HepG2 (cell line): ENCODE results near the gene ACTR1A. TPM values are rescaled to one million over a fixed set of nuclear protein-coding genes. Genes with fewer than 3 reads are reported as not detected.

Source experiments
- ATAC-seq: fragments of 200-7000 bp; cut with Tn5 transposase; 3 replicates; pipeline ENCODE4 v1.9.1; 2020; ENCODE audit warnings: mild to moderate bottlenecking, moderate library complexity
- BruUV-seq: library from RNA; stranded (reverse); fragments of 400-500 nt; replicated peaks from 2 replicates; lab custom pipeline; 2021; lab: Mats Ljungman, UMichigan
- CTCF ChIA-PET: fragments of 300-600 bp; formaldehyde crosslinking; extraction: SDS; loops from one replicate; lab custom pipeline; 2021; ENCODE audit warnings: low total read pairs, inconsistent platforms, low intra/inter-chr PET ratio; lab: Yijun Ruan, JAX
- POLR2A ChIA-PET: fragments of 350-600 bp; sonication (Branson Sonifier 250); formaldehyde crosslinking; loops from one replicate; lab custom pipeline; 2020; ENCODE audit warnings: antibody characterized with exemption, inconsistent platforms; lab: Yijun Ruan, JAX
- DNase-seq: peaks from one replicate; pipeline ENCODE4 v3.0.0-alpha.2; 2015; ENCODE audit warnings: low spot score
- FAIRE-seq: peaks from 3 replicates; lab custom pipeline; 2011; peaks lifted over from hg19 to GRCh38; lab: Jason Lieb, UNC
- H2AFZ ChIP-seq: one replicate; pipeline ENCODE4 v1.6.1; 2011; ENCODE audit warnings: low read length, inconsistent platforms
- H3K27ac ChIP-seq: fragments of 300-600 bp; 3 replicates; pipeline ENCODE4 v1.8.0; 2011; ENCODE audit warnings: mixed run types, mild to moderate bottlenecking, mixed read lengths, low read length, inconsistent platforms; ENCODE audit not compliant: insufficient read depth; ENCODE audit errors: extremely low read length
- H3K27me3 ChIP-seq, 2 experiments: fragments of 200-600 bp in 1 of 2; 2 replicates in 1 of 2; 3 replicates in 1 of 2; pipeline versions ENCODE4 v1.6.0 to v1.8.0; 2011; ENCODE audit warnings: low read length in 2 of 2, mild to moderate bottlenecking in 2 of 2, moderate library complexity in 2 of 2, inconsistent platforms in 1 of 2; ENCODE audit not compliant: insufficient read depth in 2 of 2, control insufficient read depth in 1 of 2
- H3K36me3 ChIP-seq, 2 experiments: fragments of 200-600 bp in 1 of 2; replicated peaks in 1 of 2; 2 replicates in 1 of 2; 3 replicates in 1 of 2; pipeline versions ENCODE4 v1.5.1 to v1.8.0; 2011; ENCODE audit warnings: low read length in 2 of 2, inconsistent platforms in 1 of 2; ENCODE audit not compliant: insufficient read depth in 2 of 2, control insufficient read depth in 1 of 2
- H3K4me1 ChIP-seq: 2 replicates; pipeline ENCODE4 v1.5.1; 2012; ENCODE audit warnings: low read length, inconsistent platforms; ENCODE audit not compliant: insufficient read depth
- H3K4me2 ChIP-seq: 2 replicates; pipeline ENCODE4 v1.6.0; 2011; ENCODE audit warnings: low read depth, low read length, inconsistent platforms
- H3K4me3 ChIP-seq, 3 experiments: fragments of 200-600 bp in 1 of 3; sonication (generic), shearing (Covaris generic) in 1 of 3; replicated peaks in 1 of 3; 2 replicates each; pipeline ENCODE4 v1.5.1; 2011 to 2016; ENCODE audit warnings: low read length in 3 of 3, inconsistent platforms in 2 of 3, low read depth in 2 of 3, mild to moderate bottlenecking in 2 of 3, control low read depth in 1 of 3, mixed read lengths in 1 of 3; ENCODE audit not compliant: insufficient read depth in 1 of 3
- H3K79me2 ChIP-seq: one replicate; pipeline ENCODE4 v1.6.1; 2011; ENCODE audit warnings: low read length, inconsistent platforms; ENCODE audit not compliant: insufficient read depth
- H3K9ac ChIP-seq: 2 replicates; pipeline ENCODE4 v1.6.0; 2011; ENCODE audit warnings: mild to moderate bottlenecking, low read depth, low read length, inconsistent platforms; ENCODE audit not compliant: insufficient read depth
- H3K9me3 ChIP-seq: 2 replicates; pipeline ENCODE4 v1.5.1; 2012; ENCODE audit warnings: mild to moderate bottlenecking, low read length
- H4K20me1 ChIP-seq: 2 replicates; pipeline ENCODE4 v1.6.0; 2011; ENCODE audit warnings: inconsistent platforms, mild to moderate bottlenecking, low read length, moderate library complexity; ENCODE audit not compliant: insufficient read depth
- BRD4 ChIP-seq: sonication (generic); formaldehyde crosslinking; IDR thresholded peaks from 2 replicates; pipeline ENCODE4 v1.4.0; 2020; ENCODE audit warnings: missing genetic modification reagents
- CENPT ChIP-seq: sonication (generic); formaldehyde crosslinking; IDR thresholded peaks from 2 replicates; pipeline ENCODE4 v1.8.0; 2022; ENCODE audit warnings: low read depth, mild to moderate bottlenecking, moderate library complexity, missing genetic modification reagents
- GATAD2A ChIP-seq: IDR thresholded peaks from 2 replicates; pipeline ENCODE4 v1.6.1; 2016
- IRF1 ChIP-seq: sonication (generic); formaldehyde crosslinking; IDR thresholded peaks from 2 replicates; pipeline ENCODE4 v1.4.0; 2020; ENCODE audit warnings: low read depth, mild to moderate bottlenecking, missing genetic modification reagents
- KMT2A ChIP-seq: sonication (generic); formaldehyde crosslinking; IDR thresholded peaks from 2 replicates; pipeline ENCODE4 v1.4.0; 2020; ENCODE audit warnings: missing genetic modification reagents
- MAFG ChIP-seq: sonication (generic); formaldehyde crosslinking; IDR thresholded peaks from 2 replicates; pipeline ENCODE4 v1.5.1; 2020; ENCODE audit warnings: mild to moderate bottlenecking, missing genetic modification reagents
- RXRB ChIP-seq: IDR thresholded peaks from 2 replicates; pipeline ENCODE4 v1.6.1; 2016; ENCODE audit warnings: borderline replicate concordance, missing genetic modification reagents, missing compliant biosample characterization
- SIX4 ChIP-seq: sonication (generic); formaldehyde crosslinking; IDR thresholded peaks from 2 replicates; pipeline ENCODE4 v1.4.0; 2020; ENCODE audit warnings: missing genetic modification reagents
- SMYD3 ChIP-seq: sonication (generic); formaldehyde crosslinking; IDR thresholded peaks from 2 replicates; pipeline ENCODE4 v1.8.1; 2023; ENCODE audit warnings: mild to moderate bottlenecking, missing genetic modification reagents
- TBX3 ChIP-seq: fragments of 450-650 bp; IDR thresholded peaks from 2 replicates; pipeline ENCODE4 v1.6.1; 2017; ENCODE audit warnings: antibody characterized with exemption, mild to moderate bottlenecking, inconsistent platforms, borderline replicate concordance
- WIZ ChIP-seq: sonication (generic); formaldehyde crosslinking; IDR thresholded peaks from 2 replicates; pipeline ENCODE4 v1.5.1; 2020; ENCODE audit warnings: mild to moderate bottlenecking, missing genetic modification reagents
- ZBTB8A ChIP-seq: sonication (generic); formaldehyde crosslinking; IDR thresholded peaks from 2 replicates; pipeline ENCODE4 v1.4.0; 2020; ENCODE audit warnings: mild to moderate bottlenecking, low read depth, missing genetic modification reagents, borderline replicate concordance
- ZFP37 ChIP-seq: sonication (generic); formaldehyde crosslinking; IDR thresholded peaks from 2 replicates; pipeline ENCODE4 v1.4.0; 2020; ENCODE audit warnings: missing genetic modification reagents, borderline replicate concordance
- ZNF276 ChIP-seq: sonication (generic); formaldehyde crosslinking; IDR thresholded peaks from 2 replicates; pipeline ENCODE4 v1.4.0; 2020; ENCODE audit warnings: mild to moderate bottlenecking, low read depth, missing genetic modification reagents
- ZNF556 ChIP-seq: sonication (generic); formaldehyde crosslinking; IDR thresholded peaks from 2 replicates; pipeline ENCODE4 v1.4.0; 2020; ENCODE audit warnings: mild to moderate bottlenecking, missing genetic modification reagents, borderline replicate concordance
- ZNF569 ChIP-seq: sonication (generic); formaldehyde crosslinking; IDR thresholded peaks from 2 replicates; pipeline ENCODE4 v1.5.0; 2020; ENCODE audit warnings: mild to moderate bottlenecking, missing genetic modification reagents, moderate library complexity, borderline replicate concordance
- ZNF570 ChIP-seq: sonication (generic); formaldehyde crosslinking; IDR thresholded peaks from 2 replicates; pipeline ENCODE4 v1.4.0; 2020; ENCODE audit warnings: mild to moderate bottlenecking, missing genetic modification reagents, borderline replicate concordance
- ZNF646 ChIP-seq: sonication (generic); formaldehyde crosslinking; IDR thresholded peaks from 2 replicates; pipeline ENCODE4 v1.9.0; 2021; ENCODE audit warnings: mild to moderate bottlenecking, missing genetic modification reagents
- WGBS: methylation state at CpG from one replicate; pipeline ENCODE4 v1.1.6; 2017; ENCODE audit warnings: low lambda C conversion rate; 5-methylcytosine and 5-hydroxymethylcytosine counted together
- in situ Hi-C: cut with HindIII; loops from 2 replicates; pipeline ENCODE4 v1.10.0; 2017; ENCODE audit warnings: low pct_unique_long_range_greater_than_20kb; ENCODE audit not compliant: extremely low pct_ligation_motif_present
- intact Hi-C: fragments of 100-400 bp; cut with micrococcal nuclease; formaldehyde crosslinking; loops from one replicate; pipeline ENCODE4 v1.10.0; 2022; ENCODE audit not compliant: unreplicated experiment
- polyA plus RNA-seq, 8 experiments: library from polyadenylated mRNA; depleted of rRNA in 3 of 8; stranded (reverse) in 7 of 8; unstranded in 1 of 8; fragments of >200 nt; fragmentation: Illumina TruSeq in 4 of 8; extraction: Trizol in 4 of 8; gene quantifications; 2 replicates each; pipeline versions ENCODE4 v1.2.1 to v1.2.3, GENCODE V29; 2011 to 2016; ENCODE audit warnings: low read depth in 4 of 8, missing spikeins in 1 of 8, mixed read lengths in 1 of 8; ENCODE audit not compliant: insufficient read depth in 1 of 8
- total RNA-seq, 5 experiments: library from RNA; depleted of rRNA; stranded (reverse); fragments of >200 nt; fragmentation: Illumina TruSeq; extraction: Trizol; gene quantifications; 2 replicates each; pipeline ENCODE4 v1.2.3, GENCODE V29; 2016; ENCODE audit warnings: low read depth in 1 of 5

ACTR1A gene
- total and polyA plus RNA-seq, 2 of the 13 experiments (the other 11 are each of a cell fraction or from before 2014, with no cell fraction given) = 59.6 to 62.8 TPM

GRCh38 chr10:102508506-102508905 lies 6.0 kb upstream of the ACTR1A start:
- FAIRE-seq = no peak
- H3K4me1 ChIP-seq = peaks cover 34% of the 10 kb centered on the region
- no peak for ATAC-seq

More at GRCh38 chr10:102508506-102508905, 6.0 kb upstream of the ACTR1A start:
- POLR2A ChIA-PET = no interaction called here
- CTCF ChIA-PET = no interaction called here
- Histone ChIP-seq H3K4me3 (no peak overlapping the region), H3K9ac (no peak overlapping the region), H3K79me2 (peaks cover 28% of the 10 kb centered on the region), H4K20me1 (0 out of 2 replicates have a peak, but pooled peaks cover 3% of the 10 kb centered on the region), H3K27ac (no peak overlapping the region), H3K27me3 (no peaks in the 10 kb centered on the region; a peak in 1 of 5 replicates), H3K9me3 (no peaks in the 10 kb centered on the region), H3K4me2 (no peak overlapping the region), H3K36me3 (peaks cover 5 to 40% of the 10 kb centered on the region in 2 experiments; a peak in 3 of 5 replicates), H2AFZ (no peak overlapping the region)
- in situ Hi-C loops (no loop called here), intact Hi-C loops (loop anchor here (10.0 kb wide), 1 partner anchor 694 kb away; the partner anchor contains the start of gene OGA)
- TF ChIP-seq ZNF570 (CRISPR knock-in tag) (no peak), KMT2A (CRISPR knock-in tag) (no peak), WIZ (CRISPR knock-in tag) (no peak), ZNF556 (no peak), ZBTB8A (CRISPR knock-in tag) (no peak), MAFG (CRISPR knock-in tag) (no peak), SIX4 (no peak), GATAD2A (CRISPR knock-in tag) (no peak), ZNF569 (no peak), SMYD3 (CRISPR knock-in tag) (no peak), ZFP37 (CRISPR knock-in tag) (no peak), ZNF276 (CRISPR knock-in tag) (no peak), TBX3 (no peak), ZNF646 (CRISPR knock-in tag) (no peak), RXRB (CRISPR knock-in tag) (no peak), BRD4 (no peak), CENPT (CRISPR knock-in tag) (no peak), IRF1 (CRISPR knock-in tag) (no peak)
- WGBS = 88% methylated on average over 1 of the region's 1 CpG
- no peak for DNase-seq
- no TSS peak for BruUV-seq
